Astrocyte (in vitro differentiated cells and primary cell): ENCODE measurements around the gene FAM50B. TPM values are rescaled to one million over a fixed set of nuclear protein-coding genes. Genes with fewer than 3 reads are reported as not detected.

ENCODE experiments used
- DNase-seq: peaks from one replicate; pipeline ENCODE4 v3.0.0-alpha.2; 2010; ENCODE audit warnings: low read depth
- FAIRE-seq: peaks from 2 replicates; lab custom pipeline; 2011; peaks lifted over from hg19 to GRCh38; lab: Jason Lieb, UNC
- H2AFZ ChIP-seq: 2 replicates; pipeline ENCODE4 v1.6.0; 2012; ENCODE audit warnings: low read depth, low read length, inconsistent platforms
- H3K27ac ChIP-seq: 2 replicates; pipeline ENCODE4 v1.5.1; 2011; ENCODE audit warnings: low read depth, low read length, inconsistent platforms
- H3K27me3 ChIP-seq: 2 replicates; pipeline ENCODE4 v1.6.0; 2011; ENCODE audit warnings: low read length, inconsistent platforms; ENCODE audit not compliant: insufficient read depth
- H3K36me3 ChIP-seq: 2 replicates; pipeline ENCODE4 v1.5.1; 2011; ENCODE audit warnings: low read length, inconsistent platforms; ENCODE audit not compliant: insufficient read depth
- H3K4me1 ChIP-seq: 2 replicates; pipeline ENCODE4 v1.5.1; 2011; ENCODE audit warnings: low read length, inconsistent platforms; ENCODE audit not compliant: insufficient read depth
- H3K4me2 ChIP-seq: 2 replicates; pipeline ENCODE4 v1.6.0; 2012; ENCODE audit warnings: low read length, inconsistent platforms
- H3K4me3 ChIP-seq: 2 replicates; pipeline ENCODE4 v1.5.1; 2011; ENCODE audit warnings: low read depth, mild to moderate bottlenecking, low read length, inconsistent platforms; ENCODE audit not compliant: insufficient read depth
- H3K79me2 ChIP-seq: 2 replicates; pipeline ENCODE4 v1.6.0; 2012; ENCODE audit warnings: mild to moderate bottlenecking, low read length, inconsistent platforms; ENCODE audit not compliant: insufficient read depth
- H3K9ac ChIP-seq: 2 replicates; pipeline ENCODE4 v1.6.0; 2012; ENCODE audit warnings: mild to moderate bottlenecking, low read length, inconsistent platforms
- H3K9me3 ChIP-seq: 2 replicates; pipeline ENCODE4 v1.5.1; 2012; ENCODE audit warnings: low read depth, mild to moderate bottlenecking, low read length, inconsistent platforms; ENCODE audit not compliant: insufficient read depth
- H4K20me1 ChIP-seq: 2 replicates; pipeline ENCODE4 v1.6.0; 2012; ENCODE audit warnings: low read length, inconsistent platforms; ENCODE audit not compliant: insufficient read depth
- H3K27ac Mint-ChIP-seq: one replicate; pipeline ENCODE4 v1.8.0; 2021; ENCODE audit warnings: mild to moderate bottlenecking, mixed read lengths; ENCODE audit not compliant: unreplicated experiment
- H3K27me3 Mint-ChIP-seq: one replicate; pipeline ENCODE4 v1.8.0; 2021; ENCODE audit warnings: low read depth, mixed read lengths; ENCODE audit not compliant: unreplicated experiment
- H3K36me3 Mint-ChIP-seq: one replicate; pipeline ENCODE4 v1.8.0; 2021; ENCODE audit warnings: low read depth, mixed read lengths; ENCODE audit not compliant: unreplicated experiment
- H3K4me1 Mint-ChIP-seq: one replicate; pipeline ENCODE4 v1.8.0; 2021; ENCODE audit warnings: low read depth, mixed read lengths; ENCODE audit not compliant: unreplicated experiment
- H3K4me3 Mint-ChIP-seq: one replicate; pipeline ENCODE4 v1.8.0; 2021; ENCODE audit warnings: mild to moderate bottlenecking, moderate library complexity, mixed read lengths; ENCODE audit not compliant: unreplicated experiment
- H3K9me3 Mint-ChIP-seq: one replicate; pipeline ENCODE4 v1.8.0; 2021; ENCODE audit warnings: mild to moderate bottlenecking, mixed read lengths; ENCODE audit not compliant: unreplicated experiment
- EZH2 ChIP-seq: IDR thresholded peaks from 2 replicates; pipeline ENCODE4 v1.6.1; 2012; ENCODE audit warnings: mild to moderate bottlenecking, low read length, inconsistent platforms; ENCODE audit not compliant: insufficient read depth
- total RNA-seq: library from RNA; stranded (reverse); gene quantifications from 2 replicates; pipeline ENCODE4 v1.2.1, GENCODE V29; 2021
- TF ChIP-seq, protein P1 (sequence below): IDR thresholded peaks from 2 replicates; pipeline ENCODE4 v1.5.1; 2011; ENCODE audit warnings: low read depth, mild to moderate bottlenecking, inconsistent platforms, low read length, moderate library complexity; ENCODE audit not compliant: insufficient read depth

The FAM50B gene
- total RNA-seq, 1 donor from 2014 or later, result 4.6 TPM

DNA sequence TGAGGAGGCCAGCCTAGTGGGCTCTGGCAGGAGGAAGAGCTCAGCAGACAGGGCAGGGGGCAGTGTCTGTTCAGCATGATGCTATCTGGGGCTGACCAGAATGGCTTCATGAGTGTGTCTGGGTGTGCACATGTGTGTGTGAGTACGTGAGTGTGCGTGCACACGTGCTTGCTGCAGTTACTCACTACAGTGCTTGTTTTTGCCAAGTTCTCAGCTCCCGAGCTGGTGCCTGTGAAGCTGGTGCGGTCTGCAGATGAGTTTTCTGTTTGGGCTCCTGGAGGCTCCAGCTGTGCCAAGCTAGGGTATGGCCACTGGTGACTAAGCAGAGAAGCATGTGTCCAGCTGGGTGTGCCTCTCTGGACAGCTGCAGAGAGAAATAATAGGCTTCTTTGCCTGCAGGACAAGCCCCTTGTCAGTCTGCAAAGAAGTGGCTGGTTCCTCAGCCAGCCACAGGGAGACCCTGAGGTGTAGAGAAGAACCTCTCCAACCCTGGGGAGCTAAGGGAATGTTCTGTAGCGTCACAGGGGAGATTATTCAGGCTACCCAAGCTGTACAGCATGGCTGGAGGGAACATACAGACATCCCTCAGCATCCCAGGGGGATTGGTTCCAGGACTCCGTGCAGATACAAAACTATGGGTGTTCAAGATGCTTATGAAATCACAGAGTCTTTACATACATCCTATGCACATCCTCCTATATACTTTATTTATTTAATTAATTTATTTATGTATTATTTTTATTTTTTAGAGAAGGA lies 40.2 kb upstream of the FAM50B start:
- H3K4me3 ChIP-seq, result no peak overlapping the region
- peak overlapping the region; percentile 66 for H3K4me2 ChIP-seq
- H3K27ac ChIP-seq, result peak overlapping the region; percentile 83
- Mint-ChIP-seq H3K4me3 (peak overlapping the region; percentile 27), H3K36me3 (no peaks in the 10 kb centered on the region), H3K27me3 (no peaks in the 10 kb centered on the region), H3K4me1 (peaks cover 45% of the 10 kb centered on the region), H3K9me3 (no peaks in the 10 kb centered on the region), H3K27ac (peak overlapping the region; percentile 77)
- FAIRE-seq (peak; percentile 86), DNase-seq (peak; percentile 88)
- H2AFZ ChIP-seq, result no peak overlapping the region
- no peaks in the 10 kb centered on the region for H3K9me3 ChIP-seq
- TF ChIP-seq, protein P1, sequence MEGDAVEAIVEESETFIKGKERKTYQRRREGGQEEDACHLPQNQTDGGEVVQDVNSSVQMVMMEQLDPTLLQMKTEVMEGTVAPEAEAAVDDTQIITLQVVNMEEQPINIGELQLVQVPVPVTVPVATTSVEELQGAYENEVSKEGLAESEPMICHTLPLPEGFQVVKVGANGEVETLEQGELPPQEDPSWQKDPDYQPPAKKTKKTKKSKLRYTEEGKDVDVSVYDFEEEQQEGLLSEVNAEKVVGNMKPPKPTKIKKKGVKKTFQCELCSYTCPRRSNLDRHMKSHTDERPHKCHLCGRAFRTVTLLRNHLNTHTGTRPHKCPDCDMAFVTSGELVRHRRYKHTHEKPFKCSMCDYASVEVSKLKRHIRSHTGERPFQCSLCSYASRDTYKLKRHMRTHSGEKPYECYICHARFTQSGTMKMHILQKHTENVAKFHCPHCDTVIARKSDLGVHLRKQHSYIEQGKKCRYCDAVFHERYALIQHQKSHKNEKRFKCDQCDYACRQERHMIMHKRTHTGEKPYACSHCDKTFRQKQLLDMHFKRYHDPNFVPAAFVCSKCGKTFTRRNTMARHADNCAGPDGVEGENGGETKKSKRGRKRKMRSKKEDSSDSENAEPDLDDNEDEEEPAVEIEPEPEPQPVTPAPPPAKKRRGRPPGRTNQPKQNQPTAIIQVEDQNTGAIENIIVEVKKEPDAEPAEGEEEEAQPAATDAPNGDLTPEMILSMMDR, result no peak
- TF ChIP-seq EZH2, result no peak
- peaks cover 37% of the 10 kb centered on the region for H3K4me1 ChIP-seq
- H3K27me3 ChIP-seq, result no peaks in the 10 kb centered on the region
- H3K36me3 ChIP-seq, result no peaks in the 10 kb centered on the region
- no peaks in the 10 kb centered on the region for H3K79me2 ChIP-seq
- H3K9ac ChIP-seq, result peak overlapping the region; percentile 29
- no peaks in the 10 kb centered on the region for H4K20me1 ChIP-seq

DNA sequence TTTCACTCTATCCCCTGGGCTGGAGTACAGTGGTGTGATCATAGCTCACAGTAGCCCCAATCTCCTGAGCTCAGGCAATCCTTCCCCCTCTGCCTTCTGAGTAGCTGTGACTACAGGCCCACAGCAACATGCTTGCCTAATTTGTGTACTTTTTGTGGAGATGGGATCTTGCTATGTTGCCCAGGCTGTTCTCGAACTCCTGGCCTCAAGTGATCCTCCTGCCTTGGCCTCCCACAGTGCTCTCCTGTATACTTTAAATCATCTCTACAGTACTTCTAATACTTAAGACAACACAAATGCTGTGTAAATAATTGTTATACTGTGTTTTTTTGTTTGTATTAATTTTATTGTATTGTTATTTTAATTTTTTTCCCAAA lies 39.7 kb upstream of the FAM50B start:
- no peak overlapping the region for H3K9ac ChIP-seq
- H3K36me3 ChIP-seq, result no peaks in the 10 kb centered on the region
- no peaks in the 10 kb centered on the region for H3K27me3 ChIP-seq
- FAIRE-seq, result no peak
- H3K27ac ChIP-seq, result peak overlapping the region; percentile 83
- no peak overlapping the region for H3K4me3 ChIP-seq
- no peaks in the 10 kb centered on the region for H3K27me3 Mint-ChIP-seq
- peaks cover 34% of the 10 kb centered on the region for H3K4me1 ChIP-seq
- H3K4me3 Mint-ChIP-seq, result no peak overlapping the region
- no peaks in the 10 kb centered on the region for H4K20me1 ChIP-seq
- peaks cover 43% of the 10 kb centered on the region for H3K4me1 Mint-ChIP-seq
- TF ChIP-seq, protein P1, result no peak
- no peak for TF ChIP-seq EZH2
- no peak overlapping the region for H2AFZ ChIP-seq
- no peaks in the 10 kb centered on the region for H3K9me3 ChIP-seq
- no peaks in the 10 kb centered on the region for H3K9me3 Mint-ChIP-seq
- no peak overlapping the region for H3K27ac Mint-ChIP-seq
- no peak for DNase-seq
- no peaks in the 10 kb centered on the region for H3K36me3 Mint-ChIP-seq
- no peak overlapping the region for H3K4me2 ChIP-seq
- H3K79me2 ChIP-seq, result no peaks in the 10 kb centered on the region

DNA sequence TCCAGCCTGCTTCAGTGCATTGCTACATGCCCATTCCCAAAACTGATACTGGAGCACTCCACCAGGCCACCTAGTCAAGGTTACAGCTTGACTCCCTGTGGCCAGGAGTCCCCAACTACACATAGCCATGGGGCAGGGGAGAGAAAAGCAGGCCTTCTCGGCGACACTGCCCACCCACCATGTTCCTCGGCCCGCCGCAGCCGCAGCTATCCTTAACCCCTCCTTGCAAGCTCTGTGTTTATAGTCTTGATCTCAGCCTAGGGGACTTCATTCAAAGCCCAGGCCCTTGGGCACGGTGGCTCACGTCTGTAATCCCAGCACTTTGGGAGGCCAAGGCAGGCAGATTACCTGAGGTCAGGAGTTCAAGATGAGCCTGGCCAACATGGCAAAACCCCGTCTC lies 39.2 kb upstream of the FAM50B start:
- DNase-seq (no peak), FAIRE-seq (no peak)
- Histone ChIP-seq H3K4me2 (no peak overlapping the region), H3K27ac (no peak overlapping the region), H2AFZ (no peak overlapping the region), H3K9me3 (no peaks in the 10 kb centered on the region), H3K4me1 (peaks cover 34% of the 10 kb centered on the region), H3K27me3 (no peaks in the 10 kb centered on the region), H3K4me3 (no peak overlapping the region), H3K79me2 (no peaks in the 10 kb centered on the region), H3K36me3 (no peaks in the 10 kb centered on the region), H4K20me1 (no peaks in the 10 kb centered on the region), H3K9ac (no peak overlapping the region)
- H3K27ac Mint-ChIP-seq, result no peak overlapping the region
- H3K27me3 Mint-ChIP-seq, result no peaks in the 10 kb centered on the region
- no peaks in the 10 kb centered on the region for H3K9me3 Mint-ChIP-seq
- H3K36me3 Mint-ChIP-seq, result no peaks in the 10 kb centered on the region
- peaks cover 41% of the 10 kb centered on the region for H3K4me1 Mint-ChIP-seq
- H3K4me3 Mint-ChIP-seq, result no peak overlapping the region
- TF ChIP-seq EZH2, result no peak
- TF ChIP-seq, protein P1, result no peak
